ES-I3 (cell line): ENCODE measurements around the gene TOP3A.

Experiments used
- H3K36me3 ChIP-seq: 2 replicates; pipeline ENCODE4 v1.6.1; 2013; ENCODE audit warnings: mild to moderate bottlenecking, low read length, control low read depth, moderate library complexity; ENCODE audit not compliant: insufficient read depth
- H3K4me1 ChIP-seq: 2 replicates; pipeline ENCODE4 v1.6.1; 2013; ENCODE audit warnings: mild to moderate bottlenecking, control low read depth, low read length; ENCODE audit not compliant: insufficient read depth
- H3K9ac ChIP-seq: 2 replicates; pipeline ENCODE4 v1.6.1; 2013; ENCODE audit warnings: low read depth, mild to moderate bottlenecking, low read length, moderate library complexity
- H3K9me3 ChIP-seq: 2 replicates; pipeline ENCODE4 v1.6.1; 2013; ENCODE audit warnings: mild to moderate bottlenecking, low read length, moderate library complexity; ENCODE audit not compliant: control insufficient read depth, insufficient read depth

Gene TOP3A

GRCh38 chr17:18246880-18247612, 67.7 kb downstream of the TOP3A start:
- H3K9me3 ChIP-seq = no peaks in the 10 kb centered on the region
- peaks cover 14% of the 10 kb centered on the region for H3K36me3 ChIP-seq
- H3K4me1 ChIP-seq = peaks cover 7% of the 10 kb centered on the region; the same call in 1 of the 2 replicates
- peak overlapping the region; percentile 53 for H3K9ac ChIP-seq

GRCh38 chr17:18246109-18246725, 68.6 kb downstream of the TOP3A start:
- Histone ChIP-seq H3K36me3 (peaks cover 14% of the 10 kb centered on the region), H3K9me3 (no peaks in the 10 kb centered on the region), H3K9ac (peak overlapping the region; percentile 38; the same call in 1 of the 2 replicates), H3K4me1 (peaks cover 7% of the 10 kb centered on the region; the same call in 1 of the 2 replicates)

DNA sequence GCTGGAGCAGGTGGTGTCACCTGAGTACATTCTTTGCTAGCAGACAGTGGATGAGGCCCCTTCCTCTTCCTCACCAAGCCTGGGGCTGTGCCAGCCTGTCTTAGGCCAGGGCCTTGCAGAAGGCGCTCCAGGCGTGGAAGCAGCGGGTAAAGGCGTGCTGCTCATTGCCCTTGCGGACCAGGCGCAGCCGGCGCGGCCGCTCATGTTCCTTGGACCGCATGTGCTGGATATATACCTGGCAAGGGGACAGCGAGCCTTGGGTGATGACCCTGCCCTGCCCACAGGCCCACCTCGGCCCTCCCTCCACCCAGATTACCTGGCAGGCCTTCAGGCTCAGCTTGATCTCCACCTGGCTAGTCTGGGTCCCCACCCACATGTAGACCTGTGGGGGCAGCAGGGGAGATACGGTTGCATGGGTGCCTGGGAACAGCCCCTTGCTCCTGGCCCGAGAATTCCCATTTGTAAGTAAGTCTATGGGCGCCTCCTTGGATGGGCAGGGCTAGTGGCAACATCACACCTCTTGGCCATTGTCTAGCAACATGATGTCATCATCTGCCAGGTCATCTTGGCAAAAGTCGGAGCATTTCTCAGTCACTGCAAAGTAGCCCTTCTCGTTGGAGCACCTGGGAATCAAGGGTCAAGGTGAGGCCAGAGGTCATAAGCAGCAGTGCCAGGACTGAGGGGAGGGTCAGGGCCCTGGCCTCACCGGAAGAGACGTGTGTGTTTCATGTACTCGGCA, 69.6 kb downstream of the TOP3A start:
- Histone ChIP-seq H3K9ac (no peak overlapping the region), H3K4me1 (peaks cover 7% of the 10 kb centered on the region; the same call in 1 of the 2 replicates), H3K36me3 (peaks cover 14% of the 10 kb centered on the region), H3K9me3 (no peaks in the 10 kb centered on the region)

DNA sequence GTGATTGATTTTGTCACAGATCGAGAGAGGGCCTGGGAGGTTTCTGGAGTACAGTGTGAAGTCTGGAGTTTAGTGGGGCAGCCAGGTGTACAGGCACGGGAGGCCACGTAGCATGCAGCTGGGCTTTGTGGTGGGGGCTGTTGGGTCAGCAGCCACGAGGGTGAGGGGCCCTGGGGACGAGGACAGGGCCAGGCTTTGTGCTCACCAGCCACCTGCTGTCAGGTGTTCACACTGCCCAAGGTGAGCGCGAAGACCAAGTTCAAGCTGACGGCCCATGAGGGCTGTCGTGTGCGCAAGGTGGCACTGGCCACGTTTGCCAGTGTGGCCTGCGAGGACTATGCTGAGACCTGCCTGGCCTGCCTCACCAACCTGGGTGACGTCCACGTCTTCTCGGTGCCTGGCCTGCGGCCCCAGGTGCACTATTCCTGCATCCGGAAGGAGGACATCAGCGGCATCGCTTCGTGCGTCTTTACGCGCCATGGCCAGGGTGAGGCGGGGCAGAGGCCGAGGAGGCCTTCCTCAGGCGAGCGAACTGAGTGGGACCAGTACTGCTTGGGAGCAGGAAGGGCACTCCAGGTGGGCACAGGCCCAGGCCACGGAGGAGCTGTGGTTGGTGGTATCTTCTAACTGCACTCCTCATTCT, 73.4 kb downstream of the TOP3A start:
- Histone ChIP-seq H3K36me3 (peaks cover 19% of the 10 kb centered on the region), H3K9ac (no peak overlapping the region), H3K9me3 (no peaks in the 10 kb centered on the region), H3K4me1 (no peaks in the 10 kb centered on the region; the same call in 1 of the 2 replicates)

- H3K4me1 ChIP-seq = no peaks in the 10 kb centered on the region; the same call in 1 of the 2 replicates
- H3K36me3 ChIP-seq = peaks cover 11% of the 10 kb centered on the region
- H3K9me3 ChIP-seq = no peaks in the 10 kb centered on the region
- H3K9ac ChIP-seq = no peak overlapping the region
Measured at GRCh38 chr17:18240449-18240848, 74.3 kb downstream of the TOP3A start.

GRCh38 chr17:18238299-18238698, 76.5 kb downstream of the TOP3A start:
- H3K36me3 ChIP-seq = peaks cover 9% of the 10 kb centered on the region; the same call in 1 of the 2 replicates
- H3K9ac ChIP-seq = no peak overlapping the region
- no peaks in the 10 kb centered on the region; the same call in 1 of the 2 replicates for H3K4me1 ChIP-seq
- no peaks in the 10 kb centered on the region for H3K9me3 ChIP-seq

- Histone ChIP-seq H3K9ac (no peak overlapping the region), H3K9me3 (no peaks in the 10 kb centered on the region), H3K36me3 (peaks cover 9% of the 10 kb centered on the region; the same call in 1 of the 2 replicates), H3K4me1 (no peaks in the 10 kb centered on the region; the same call in 1 of the 2 replicates)
Measured at GRCh38 chr17:18237461-18237860, 77.3 kb downstream of the TOP3A start.

DNA sequence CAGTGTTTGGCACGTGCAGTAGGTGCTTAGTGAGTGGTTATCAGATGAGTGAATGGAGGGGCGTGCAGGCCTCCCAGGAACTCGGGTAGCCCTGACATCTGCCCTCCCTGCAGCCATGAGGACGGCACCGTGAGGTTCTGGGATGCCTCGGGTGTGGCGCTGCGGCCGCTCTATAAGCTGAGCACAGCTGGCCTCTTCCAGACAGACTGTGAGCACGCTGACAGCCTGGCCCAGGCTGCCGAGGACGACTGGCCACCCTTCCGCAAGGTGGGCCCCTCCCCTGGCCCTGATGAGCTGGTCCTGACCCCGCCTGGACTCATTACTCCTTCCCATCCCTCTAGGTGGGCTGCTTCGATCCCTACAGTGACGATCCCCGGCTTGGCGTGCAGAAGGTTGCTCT, 78.3 kb downstream of the TOP3A start:
- H3K9ac ChIP-seq = no peak overlapping the region
- no peaks in the 10 kb centered on the region; the same call in 1 of the 2 replicates for H3K4me1 ChIP-seq
- H3K36me3 ChIP-seq = peaks cover 9% of the 10 kb centered on the region; the same call in 1 of the 2 replicates
- no peaks in the 10 kb centered on the region for H3K9me3 ChIP-seq

DNA sequence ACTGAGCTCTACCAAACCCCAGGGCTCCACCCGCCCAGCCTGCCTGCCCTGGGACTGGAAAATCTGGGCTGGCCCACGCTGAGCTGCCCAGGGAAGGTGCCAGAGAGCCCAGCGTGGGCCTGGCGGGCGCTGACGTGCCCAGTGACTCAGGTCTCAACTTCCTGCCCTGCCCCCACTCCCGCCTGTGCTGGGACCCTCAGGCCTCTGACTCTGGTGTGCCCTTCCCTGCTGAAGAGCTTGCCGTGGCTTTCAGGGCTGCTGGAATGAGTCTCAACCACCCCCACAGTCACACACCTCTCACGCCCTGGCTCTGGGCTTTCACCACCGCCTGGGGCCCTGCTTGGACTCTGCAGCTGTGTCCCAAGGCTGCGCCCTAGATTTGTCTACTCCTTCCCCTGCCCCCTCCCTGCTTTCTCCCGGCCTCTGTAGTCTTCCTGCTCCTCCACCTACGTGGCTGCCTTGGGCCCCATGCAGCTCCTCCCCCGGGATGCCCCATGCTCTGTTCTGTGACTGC, 79.0 kb downstream of the TOP3A start:
- H3K4me1 ChIP-seq = no peaks in the 10 kb centered on the region; the same call in 1 of the 2 replicates
- no peaks in the 10 kb centered on the region for H3K9me3 ChIP-seq
- no peak overlapping the region for H3K9ac ChIP-seq
- H3K36me3 ChIP-seq = peaks cover 9% of the 10 kb centered on the region; the same call in 1 of the 2 replicates

GRCh38 chr17:18234853-18235380, 79.9 kb downstream of the TOP3A start:
- Histone ChIP-seq H3K9me3 (no peaks in the 10 kb centered on the region), H3K9ac (no peak overlapping the region), H3K36me3 (peaks cover 9% of the 10 kb centered on the region; the same call in 1 of the 2 replicates), H3K4me1 (no peaks in the 10 kb centered on the region; the same call in 1 of the 2 replicates)

GRCh38 chr17:18233803-18234518, 80.8 kb downstream of the TOP3A start:
- no peaks in the 10 kb centered on the region; the same call in 1 of the 2 replicates for H3K4me1 ChIP-seq
- no peak overlapping the region for H3K9ac ChIP-seq
- peaks cover 4% of the 10 kb centered on the region; the same call in 1 of the 2 replicates for H3K36me3 ChIP-seq
- no peaks in the 10 kb centered on the region for H3K9me3 ChIP-seq

GRCh38 chr17:18231164-18231563, 83.6 kb downstream of the TOP3A start:
- Histone ChIP-seq H3K9me3 (no peaks in the 10 kb centered on the region), H3K4me1 (peaks cover 6% of the 10 kb centered on the region; the same call in 1 of the 2 replicates), H3K9ac (no peak overlapping the region), H3K36me3 (no peaks in the 10 kb centered on the region)
